SK-N-MC (cell line): ENCODE measurements around the gene TNS2.

Experiments
- EZH2 ChIP-seq: fragments of 200-600 bp; sonication (generic); IDR thresholded peaks from one replicate; pipeline ENCODE4 v1.6.1; 2017; ENCODE audit warnings: antibody characterized with exemption
- FOXP2 ChIP-seq: optimal IDR thresholded peaks from 2 replicates; pipeline ENCODE3; 2011; ENCODE audit warnings: mild to moderate bottlenecking, moderate library complexity; ENCODE audit not compliant: insufficient read depth; ENCODE audit errors: extremely low read length, control extremely low read depth
- POLR2AphosphoS5 ChIP-seq: IDR thresholded peaks from 2 replicates; pipeline ENCODE4 v1.6.1; 2012; ENCODE audit warnings: mild to moderate bottlenecking, low read depth, low read length, borderline replicate concordance

DNA sequence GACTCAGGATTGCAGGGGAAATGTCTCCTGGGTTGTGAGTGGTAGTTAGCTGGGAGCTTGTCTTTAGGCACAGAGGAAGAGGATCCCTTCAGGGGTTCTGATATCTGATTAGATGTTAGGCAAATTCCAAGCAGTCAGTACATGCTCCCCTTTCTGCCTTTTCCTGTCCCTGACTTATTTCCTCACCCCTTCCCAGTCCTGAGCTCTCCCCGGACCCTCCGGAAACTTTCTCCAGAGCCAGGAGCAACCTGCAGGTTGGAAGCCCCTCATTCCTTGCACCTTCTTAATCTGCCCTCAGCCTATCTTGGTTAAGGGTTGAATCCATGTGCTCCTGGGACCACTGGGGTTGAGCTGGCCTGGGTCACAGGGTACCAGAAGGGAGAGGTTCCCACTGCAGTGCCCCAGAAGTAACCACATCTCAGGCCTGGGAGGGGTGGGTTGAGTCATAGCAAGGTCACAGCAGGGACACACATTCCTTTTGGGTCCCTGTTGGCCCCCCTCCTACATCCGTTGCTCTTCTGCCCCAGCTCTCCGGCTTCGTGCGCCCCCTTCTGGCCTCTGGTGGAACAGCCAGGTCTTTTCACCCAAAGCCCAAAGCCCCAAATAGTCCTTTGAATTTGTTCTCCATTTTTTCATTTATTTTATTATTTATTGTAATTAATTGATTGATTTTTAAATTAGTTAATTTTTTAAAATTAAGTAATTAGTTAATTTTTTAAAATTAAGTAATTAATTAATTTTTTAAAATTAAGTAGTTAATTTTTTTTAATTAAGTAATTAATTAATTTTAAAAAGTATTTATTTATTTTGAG lies 49.4 kb downstream of the TNS2 start:
- TF ChIP-seq EZH2 (no peak), POLR2AphosphoS5 (no peak), FOXP2 (no peak)
